ENCODE measurements around the gene RHPN2.

Gene RHPN2

DNA sequence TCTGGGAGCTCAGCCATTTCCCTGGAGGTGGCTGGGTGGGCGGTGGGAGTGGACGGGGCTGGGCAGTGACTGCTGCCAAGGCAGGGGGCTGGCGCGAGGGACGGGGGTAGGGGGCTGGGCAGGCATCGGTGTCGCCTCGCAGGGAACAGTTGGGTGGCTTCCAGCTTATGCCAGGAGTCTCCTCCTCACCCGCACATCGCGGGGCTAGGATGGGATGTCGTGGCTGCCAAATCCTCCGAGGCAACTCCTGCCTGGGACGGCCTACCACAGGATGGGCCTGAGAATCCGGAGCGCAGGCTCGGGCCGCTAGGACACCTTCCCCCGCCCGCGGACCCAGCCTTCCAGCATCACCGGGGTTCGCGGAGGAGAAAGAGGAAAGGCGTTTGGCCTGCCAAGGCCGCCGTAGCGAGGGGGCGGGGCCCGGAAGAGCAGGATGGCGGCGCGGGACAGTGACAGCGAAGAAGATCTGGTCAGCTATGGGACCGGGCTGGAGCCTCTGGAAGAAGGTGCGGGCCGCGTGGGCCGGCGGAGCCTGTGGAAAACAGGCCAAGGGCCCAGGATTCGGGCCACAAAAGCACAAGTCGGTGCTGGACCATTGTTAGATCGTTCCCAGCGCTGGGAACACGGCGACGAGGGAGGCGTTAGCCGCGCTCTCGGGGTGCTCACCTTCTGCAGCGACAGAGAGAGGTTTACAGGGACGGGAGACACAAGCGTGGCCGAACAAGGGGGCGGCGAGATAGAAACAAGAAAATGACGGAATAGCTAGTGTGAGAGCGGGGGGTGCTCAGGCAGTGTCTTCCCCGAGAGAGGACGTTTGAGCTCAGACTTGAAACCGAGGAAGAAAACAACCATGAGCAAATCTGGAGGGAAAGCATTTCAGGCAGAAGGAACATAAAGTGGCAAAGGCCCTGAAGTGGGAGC, 16.3 kb upstream of the RHPN2 start, which contains the start of gene GPATCH1:
Gene GPATCH1 (plus strand): TSS at position 421 of the 921 bp plus-strand sequence. CDS start 13 bp downstream, at position 434.
- no peak for TF ChIP-seq EGR1 (IDR thresholded peaks at IDR 0.05)
- TF ChIP-seq YY1 (IDR thresholded peaks at IDR 0.05; ENCODE audit: low read depth), result peak; percentile 92
- TF ChIP-seq TCF12 (IDR thresholded peaks at IDR 0.05; ENCODE audit: low read depth), result peak; percentile 75; the same call in 1 of the 2 replicates
- TF ChIP-seq TEAD4 (IDR thresholded peaks at IDR 0.05), result no peak; the same call in none of the 2 replicates
- peak; percentile 47; the same call in 1 of the 2 replicates for TF ChIP-seq ZBTB7A (IDR thresholded peaks at IDR 0.05; ENCODE audit: low read depth)
- TF ChIP-seq CEBPB (IDR thresholded peaks at IDR 0.05), result no peak
- TF ChIP-seq, protein P1, sequence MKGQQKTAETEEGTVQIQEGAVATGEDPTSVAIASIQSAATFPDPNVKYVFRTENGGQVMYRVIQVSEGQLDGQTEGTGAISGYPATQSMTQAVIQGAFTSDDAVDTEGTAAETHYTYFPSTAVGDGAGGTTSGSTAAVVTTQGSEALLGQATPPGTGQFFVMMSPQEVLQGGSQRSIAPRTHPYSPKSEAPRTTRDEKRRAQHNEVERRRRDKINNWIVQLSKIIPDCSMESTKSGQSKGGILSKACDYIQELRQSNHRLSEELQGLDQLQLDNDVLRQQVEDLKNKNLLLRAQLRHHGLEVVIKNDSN (IDR thresholded peaks at IDR 0.05), result no peak
- no peak; the same call in 1 of the 2 replicates for TF ChIP-seq RAD21 (IDR thresholded peaks at IDR 0.05; ENCODE audit: low read depth)
- no peak for TF ChIP-seq FOXM1 (IDR thresholded peaks at IDR 0.05; ENCODE audit: borderline replicate concordance, low read depth)
- peak; percentile 92 for TF ChIP-seq TAF1 (IDR thresholded peaks at IDR 0.05; ENCODE audit: low read depth)
- TF ChIP-seq NFIC (IDR thresholded peaks at IDR 0.05), result peak; percentile 23; the same call in 1 of the 2 replicates
- TF ChIP-seq, protein P2, sequence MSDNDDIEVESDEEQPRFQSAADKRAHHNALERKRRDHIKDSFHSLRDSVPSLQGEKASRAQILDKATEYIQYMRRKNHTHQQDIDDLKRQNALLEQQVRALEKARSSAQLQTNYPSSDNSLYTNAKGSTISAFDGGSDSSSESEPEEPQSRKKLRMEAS (IDR thresholded peaks at IDR 0.05), result peak; percentile 64
- TF ChIP-seq REST (IDR thresholded peaks at IDR 0.05; ENCODE audit: low read depth), result no peak
- TF ChIP-seq EP300 (IDR thresholded peaks at IDR 0.05; ENCODE audit: borderline replicate concordance), result peak; percentile 29; the same call in 1 of the 2 replicates
- no peak for TF ChIP-seq CREB1 (IDR thresholded peaks at IDR 0.05; ENCODE audit: low read depth)

DNA sequence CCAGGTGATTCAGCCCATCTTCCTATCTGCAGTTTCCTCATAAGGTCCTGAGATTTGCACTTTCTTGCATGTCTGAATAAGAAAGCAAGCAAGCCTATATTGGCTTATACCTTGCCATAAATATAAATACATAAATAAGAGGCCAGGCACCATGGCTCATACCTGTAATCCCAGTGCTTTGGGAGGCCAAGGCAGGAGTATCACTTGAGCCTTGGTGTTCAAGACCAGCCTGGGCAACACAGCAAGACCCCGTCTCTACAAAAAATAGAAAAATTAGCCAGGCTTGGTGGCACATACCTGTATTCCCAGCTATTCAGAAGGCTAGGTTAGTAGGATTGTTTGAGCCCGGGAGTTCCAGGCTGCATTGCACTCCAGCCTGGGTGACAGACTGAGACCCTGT, 10.8 kb upstream of the RHPN2 start:
- no peak for TF ChIP-seq ZBTB7A (IDR thresholded peaks at IDR 0.05; ENCODE audit: low read depth)

GRCh38 chr19:33071887-33072286, 7.2 kb upstream of the RHPN2 start:
- TF ChIP-seq CEBPB (IDR thresholded peaks at IDR 0.05) (no peak), TCF12 (IDR thresholded peaks at IDR 0.05; ENCODE audit: low read depth) (no peak), YY1 (IDR thresholded peaks at IDR 0.05; ENCODE audit: low read depth) (no peak), ZBTB7A (IDR thresholded peaks at IDR 0.05; ENCODE audit: low read depth) (no peak), FOXM1 (IDR thresholded peaks at IDR 0.05; ENCODE audit: borderline replicate concordance, low read depth) (no peak), TEAD4 (IDR thresholded peaks at IDR 0.05) (no peak)

DNA sequence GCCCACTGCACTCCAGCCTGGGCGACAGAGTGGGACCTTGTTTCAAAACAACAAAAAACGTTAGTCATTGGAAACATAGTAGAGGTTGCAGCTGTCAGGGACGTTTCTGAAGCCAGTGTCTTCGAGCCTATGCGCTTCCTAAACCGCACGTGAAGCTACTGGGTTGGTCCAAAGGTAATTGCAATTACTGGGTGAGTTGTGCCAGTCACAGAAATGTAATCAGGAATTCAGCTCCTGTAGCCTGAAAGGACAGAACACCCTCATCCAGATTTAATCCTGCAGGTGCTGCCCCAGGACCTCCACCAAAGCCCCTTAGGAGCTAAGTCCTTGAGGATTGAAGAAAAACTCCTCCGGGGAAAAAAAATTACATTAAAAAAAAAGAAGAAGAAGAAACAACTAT, 2.4 kb upstream of the RHPN2 start:
- TF ChIP-seq, protein P2 (IDR thresholded peaks at IDR 0.05), result no peak
- TF ChIP-seq TCF12 (IDR thresholded peaks at IDR 0.05; ENCODE audit: low read depth) (no peak), REST (IDR thresholded peaks at IDR 0.05; ENCODE audit: low read depth) (no peak), CEBPB (IDR thresholded peaks at IDR 0.05) (no peak), EGR1 (IDR thresholded peaks at IDR 0.05) (no peak), YY1 (IDR thresholded peaks at IDR 0.05; ENCODE audit: low read depth) (no peak), ZBTB7A (IDR thresholded peaks at IDR 0.05; ENCODE audit: low read depth) (no peak), EP300 (IDR thresholded peaks at IDR 0.05; ENCODE audit: borderline replicate concordance) (no peak), TAF1 (IDR thresholded peaks at IDR 0.05; ENCODE audit: low read depth) (no peak), NFIC (IDR thresholded peaks at IDR 0.05) (no peak), FOXM1 (IDR thresholded peaks at IDR 0.05; ENCODE audit: borderline replicate concordance, low read depth) (no peak), TEAD4 (IDR thresholded peaks at IDR 0.05) (no peak), CREB1 (IDR thresholded peaks at IDR 0.05; ENCODE audit: low read depth) (no peak), RAD21 (IDR thresholded peaks at IDR 0.05; ENCODE audit: low read depth) (no peak)
- TF ChIP-seq, protein P1 (IDR thresholded peaks at IDR 0.05), result no peak

DNA sequence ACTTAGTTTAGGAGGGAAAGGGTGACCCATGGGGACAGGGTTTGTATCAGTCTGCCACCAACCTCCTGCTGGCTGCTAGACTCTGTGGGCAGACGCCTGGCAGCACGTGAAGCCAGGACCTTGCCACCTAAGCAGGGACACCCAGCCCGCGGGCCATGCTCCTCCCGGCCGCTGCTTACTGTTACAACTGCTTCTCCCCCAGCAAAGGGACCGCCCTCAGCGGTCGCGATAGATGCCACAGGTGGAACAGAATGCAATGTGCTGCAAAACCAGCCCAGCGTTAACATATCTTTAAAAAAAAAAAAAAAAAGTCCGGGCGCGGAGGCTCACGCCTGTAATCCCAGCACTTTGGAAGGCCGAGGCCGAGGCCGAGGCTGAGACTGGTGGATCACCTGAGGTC, 1.9 kb upstream of the RHPN2 start:
- TF ChIP-seq, protein P2 (IDR thresholded peaks at IDR 0.05), result no peak
- TF ChIP-seq RAD21 (IDR thresholded peaks at IDR 0.05; ENCODE audit: low read depth) (no peak), EGR1 (IDR thresholded peaks at IDR 0.05) (no peak), TEAD4 (IDR thresholded peaks at IDR 0.05) (no peak), YY1 (IDR thresholded peaks at IDR 0.05; ENCODE audit: low read depth) (no peak), NFIC (IDR thresholded peaks at IDR 0.05) (no peak), TAF1 (IDR thresholded peaks at IDR 0.05; ENCODE audit: low read depth) (no peak), CEBPB (IDR thresholded peaks at IDR 0.05) (no peak), CREB1 (IDR thresholded peaks at IDR 0.05; ENCODE audit: low read depth) (no peak), REST (IDR thresholded peaks at IDR 0.05; ENCODE audit: low read depth) (no peak), ZBTB7A (IDR thresholded peaks at IDR 0.05; ENCODE audit: low read depth) (no peak), EP300 (IDR thresholded peaks at IDR 0.05; ENCODE audit: borderline replicate concordance) (no peak), TCF12 (IDR thresholded peaks at IDR 0.05; ENCODE audit: low read depth) (no peak)
- TF ChIP-seq, protein P1 (IDR thresholded peaks at IDR 0.05), result no peak
